Endothelial cell of umbilical vein (primary cell): ENCODE data around the gene PFDN1. TPM values are rescaled to one million over a fixed set of nuclear protein-coding genes. Genes with fewer than 3 reads are reported as not detected.

Experiments used
- BruUV-seq: library from RNA; stranded (reverse); fragments of 400-500 nt; replicated peaks from 2 replicates; lab custom pipeline; 2021; lab: Mats Ljungman, UMichigan
- CTCF ChIA-PET: fragments of 300-600, 350-600 bp; sonication (Branson Sonifier 250); formaldehyde crosslinking; loops from one replicate; lab custom pipeline; 2021; ENCODE audit warnings: antibody characterized with exemption, inconsistent platforms; lab: Charles Lee
- POLR2A ChIA-PET: fragments of 300-600, 350-600 bp; sonication (Branson Sonifier 250); formaldehyde crosslinking; loops from one replicate; lab custom pipeline; 2021; ENCODE audit warnings: antibody characterized with exemption, inconsistent platforms; lab: Charles Lee
- DNase-seq: peaks from one replicate; pipeline ENCODE4 v3.0.0-alpha.2; 2011; ENCODE audit warnings: low read depth, low spot score
- FAIRE-seq: peaks from 2 replicates; lab custom pipeline; 2011; peaks lifted over from hg19 to GRCh38; lab: Jason Lieb, UNC
- H2AFZ ChIP-seq: 2 replicates; pipeline ENCODE4 v1.6.0; 2012; ENCODE audit warnings: low read depth, low read length, control low read depth, inconsistent platforms
- H3K27ac ChIP-seq: 2 replicates; pipeline ENCODE4 v1.5.1; 2011; ENCODE audit warnings: low read depth, mild to moderate bottlenecking, control low read depth, low read length, moderate library complexity; ENCODE audit not compliant: insufficient read depth
- H3K27me3 ChIP-seq, 2 experiments: 2 replicates each; pipeline versions ENCODE4 v1.6.0 to v1.6.1; 2011; ENCODE audit warnings: low read length in 2 of 2, mixed read lengths in 1 of 2; ENCODE audit not compliant: control insufficient read depth in 2 of 2, insufficient read depth in 2 of 2
- H3K36me3 ChIP-seq, 2 experiments: 2 replicates in 1 of 2; 3 replicates in 1 of 2; pipeline ENCODE4 v1.5.1; 2011; ENCODE audit warnings: low read length in 2 of 2, mild to moderate bottlenecking in 1 of 2, moderate library complexity in 1 of 2; ENCODE audit not compliant: control insufficient read depth in 2 of 2, insufficient read depth in 2 of 2; ENCODE audit errors: extremely low read depth in 1 of 2
- H3K4me1 ChIP-seq: 3 replicates; pipeline ENCODE4 v1.5.1; 2011; ENCODE audit warnings: mild to moderate bottlenecking, low read length; ENCODE audit not compliant: control insufficient read depth, insufficient read depth; ENCODE audit errors: extremely low read depth
- H3K4me2 ChIP-seq: 2 replicates; pipeline ENCODE4 v1.6.1; 2011; ENCODE audit warnings: low read length, control low read depth, mixed read lengths; ENCODE audit not compliant: insufficient read depth
- H3K4me3 ChIP-seq, 3 experiments: fragments of 200-600 bp in 1 of 3; sonication (generic), shearing (Covaris generic) in 1 of 3; replicated peaks in 1 of 3; 2 replicates each; pipeline ENCODE4 v1.5.1; 2011 to 2016; ENCODE audit warnings: control low read depth in 3 of 3, low read length in 3 of 3, mild to moderate bottlenecking in 2 of 3, inconsistent platforms in 1 of 3, low read depth in 1 of 3, moderate library complexity in 1 of 3; ENCODE audit not compliant: insufficient read depth in 1 of 3
- H3K79me2 ChIP-seq: 2 replicates; pipeline ENCODE4 v1.6.0; 2012; ENCODE audit warnings: low read length, inconsistent platforms; ENCODE audit not compliant: control insufficient read depth, insufficient read depth
- H3K9ac ChIP-seq: replicated peaks from 2 replicates; pipeline ENCODE3; 2011; ENCODE audit warnings: low read length, control low read depth; ENCODE audit not compliant: insufficient read depth; ENCODE audit errors: extremely low read depth
- H3K9me1 ChIP-seq: replicated peaks from 3 replicates; pipeline ENCODE4 v1.6.0; 2011; ENCODE audit warnings: mild to moderate bottlenecking, low read length; ENCODE audit not compliant: control insufficient read depth, insufficient read depth; ENCODE audit errors: extremely low read depth
- H3K9me3 ChIP-seq: replicated peaks from 2 replicates; pipeline ENCODE4 v1.5.1; 2012; ENCODE audit warnings: low read length, inconsistent platforms; ENCODE audit not compliant: control insufficient read depth, insufficient read depth
- H4K20me1 ChIP-seq: replicated peaks from 2 replicates; pipeline ENCODE3; 2011; ENCODE audit warnings: mild to moderate bottlenecking, low read length; ENCODE audit not compliant: control insufficient read depth, insufficient read depth; ENCODE audit errors: extremely low read depth
- EZH2 ChIP-seq: IDR thresholded peaks from 2 replicates; pipeline ENCODE4 v1.6.1; 2012; ENCODE audit warnings: borderline replicate concordance, low read depth, mild to moderate bottlenecking, moderate library complexity, low read length, inconsistent platforms; ENCODE audit not compliant: severe bottlenecking
- FOS ChIP-seq: IDR thresholded peaks from 2 replicates; pipeline ENCODE4 v1.6.1; 2011; ENCODE audit warnings: mild to moderate bottlenecking, low read length, moderate library complexity, borderline replicate concordance; ENCODE audit not compliant: insufficient read depth
- GATA2 ChIP-seq: IDR thresholded peaks from 2 replicates; pipeline ENCODE4 v1.7.0; 2011; ENCODE audit warnings: low read depth, mild to moderate bottlenecking, moderate library complexity, mixed read lengths, low read length; ENCODE audit not compliant: insufficient read length, insufficient read depth
- JUN ChIP-seq: IDR thresholded peaks from 2 replicates; pipeline ENCODE4 v1.6.1; 2011; ENCODE audit warnings: borderline replicate concordance, low read depth; ENCODE audit not compliant: insufficient read length, insufficient read depth
- MYC ChIP-seq: IDR thresholded peaks from one replicate; pipeline ENCODE4 v1.6.1; 2011; ENCODE audit warnings: mild to moderate bottlenecking, low read depth, low read length
- POLR2A ChIP-seq: IDR thresholded peaks from 2 replicates; pipeline ENCODE4 v1.6.1; 2012; ENCODE audit warnings: low read depth, mild to moderate bottlenecking, control low read depth, low read length
- POLR2AphosphoS5 ChIP-seq: IDR thresholded peaks from 2 replicates; pipeline ENCODE4 v1.6.1; 2012; ENCODE audit warnings: low read depth, mild to moderate bottlenecking, control low read depth, low read length, moderate library complexity; ENCODE audit not compliant: insufficient read depth
- dilution Hi-C: fragments of 300-500 bp; cut with MboI; formaldehyde crosslinking; loops from one replicate; pipeline ENCODE4 v1.15.0; 2019; ENCODE audit warnings: low sequenced_read_pairs; ENCODE audit not compliant: extremely low pct_ligation_motif_present
- intact Hi-C: fragments of 100-400 bp; cut with micrococcal nuclease; formaldehyde crosslinking; loops from one replicate; pipeline ENCODE4 v1.10.0; 2022
- polyA plus RNA-seq, 4 experiments: library from polyadenylated mRNA; depleted of rRNA in 3 of 4; stranded (reverse) in 3 of 4; unstranded in 1 of 4; fragments of >200 nt; gene quantifications; 2 replicates each; pipeline versions ENCODE4 v1.2.1 to v1.2.3, GENCODE V29; 2011 to 2012; ENCODE audit warnings: missing spikeins in 1 of 4
- total RNA-seq: library from RNA; stranded (reverse); gene quantifications from 2 replicates; pipeline ENCODE4 v1.2.3, GENCODE V29; 2021
- TF ChIP-seq, protein P1 (sequence below), 2 donors: IDR thresholded peaks; 1 replicate in 1 of 2; 2 replicates in 1 of 2; pipeline ENCODE4 v1.5.1; 2011; ENCODE audit warnings: low read length in 2 of 2, mild to moderate bottlenecking in 2 of 2, moderate library complexity in 2 of 2, control low read depth in 1 of 2, inconsistent platforms in 1 of 2, low read depth in 1 of 2; ENCODE audit not compliant: insufficient read depth in 1 of 2; ENCODE audit errors: extremely low read depth in 1 of 2
- TF ChIP-seq, protein P2 (sequence below): IDR thresholded peaks from 2 replicates; pipeline ENCODE4 v1.6.1; 2011; ENCODE audit not compliant: insufficient read depth, insufficient read length

PFDN1 gene
- total and polyA plus RNA-seq, 2 donors (not counting 3 experiments of a cell fraction or from before 2014, with no cell fraction given): 107 to 158 TPM

DNA sequence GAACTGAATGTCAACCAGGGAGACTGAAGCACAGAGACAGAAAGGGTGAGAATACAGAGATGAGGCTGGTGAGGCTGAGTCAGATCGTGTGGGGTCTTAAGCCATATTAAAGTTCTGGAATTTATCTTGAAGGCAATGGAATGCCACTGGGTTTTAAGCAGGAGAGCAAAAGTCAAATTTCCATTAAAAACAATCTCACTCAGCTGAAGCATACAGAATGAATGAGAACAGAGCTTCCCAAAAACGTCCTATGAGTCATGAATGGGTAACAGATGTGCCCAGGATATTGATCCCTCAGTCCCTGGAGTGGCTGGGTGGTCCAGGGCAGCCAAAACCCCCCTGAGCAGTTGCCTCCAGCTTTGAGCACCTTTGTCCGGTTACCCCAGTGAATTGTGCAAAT is 44.9 kb downstream of the PFDN1 start:
- no peak overlapping the region for H3K9ac ChIP-seq
- no peaks in the 10 kb centered on the region for H3K9me1 ChIP-seq
- H3K27ac ChIP-seq: no peak overlapping the region
- H3K4me2 ChIP-seq: no peak overlapping the region
- H3K9me3 ChIP-seq: no peaks in the 10 kb centered on the region
- dilution Hi-C loops: no loop called here
- no TSS peak for BruUV-seq
- peaks cover 0 to 8% of the 10 kb centered on the region in 2 experiments for H3K36me3 ChIP-seq
- no peaks in the 10 kb centered on the region for H3K27me3 ChIP-seq
- no peaks in the 10 kb centered on the region for H4K20me1 ChIP-seq
- no peak overlapping the region for H3K4me3 ChIP-seq
- H3K79me2 ChIP-seq: peaks cover 53% of the 10 kb centered on the region
- FAIRE-seq: no peak
- intact Hi-C loops: no loop called here
- POLR2A ChIA-PET: interaction anchor here (0.6 kb wide), 1 partner anchor 10 kb away, joined by 3 read pairs; no protein-coding TSS in a partner anchor
- no peak for DNase-seq
- no peak overlapping the region for H2AFZ ChIP-seq
- no peak for TF ChIP-seq POLR2AphosphoS5
- TF ChIP-seq POLR2A: no peak
- no peak for TF ChIP-seq FOS
- TF ChIP-seq JUN: no peak
- TF ChIP-seq MYC: no peak
- TF ChIP-seq, protein P1, sequence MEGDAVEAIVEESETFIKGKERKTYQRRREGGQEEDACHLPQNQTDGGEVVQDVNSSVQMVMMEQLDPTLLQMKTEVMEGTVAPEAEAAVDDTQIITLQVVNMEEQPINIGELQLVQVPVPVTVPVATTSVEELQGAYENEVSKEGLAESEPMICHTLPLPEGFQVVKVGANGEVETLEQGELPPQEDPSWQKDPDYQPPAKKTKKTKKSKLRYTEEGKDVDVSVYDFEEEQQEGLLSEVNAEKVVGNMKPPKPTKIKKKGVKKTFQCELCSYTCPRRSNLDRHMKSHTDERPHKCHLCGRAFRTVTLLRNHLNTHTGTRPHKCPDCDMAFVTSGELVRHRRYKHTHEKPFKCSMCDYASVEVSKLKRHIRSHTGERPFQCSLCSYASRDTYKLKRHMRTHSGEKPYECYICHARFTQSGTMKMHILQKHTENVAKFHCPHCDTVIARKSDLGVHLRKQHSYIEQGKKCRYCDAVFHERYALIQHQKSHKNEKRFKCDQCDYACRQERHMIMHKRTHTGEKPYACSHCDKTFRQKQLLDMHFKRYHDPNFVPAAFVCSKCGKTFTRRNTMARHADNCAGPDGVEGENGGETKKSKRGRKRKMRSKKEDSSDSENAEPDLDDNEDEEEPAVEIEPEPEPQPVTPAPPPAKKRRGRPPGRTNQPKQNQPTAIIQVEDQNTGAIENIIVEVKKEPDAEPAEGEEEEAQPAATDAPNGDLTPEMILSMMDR (IDR thresholded peaks at IDR 0.05; ENCODE audit: extremely low read depth in 1 of 2, insufficient read depth in 1 of 2, low read depth in 1 of 2, low read length in 2 of 2): no peak
- TF ChIP-seq GATA2: no peak
- no peak for TF ChIP-seq EZH2
- TF ChIP-seq, protein P2, sequence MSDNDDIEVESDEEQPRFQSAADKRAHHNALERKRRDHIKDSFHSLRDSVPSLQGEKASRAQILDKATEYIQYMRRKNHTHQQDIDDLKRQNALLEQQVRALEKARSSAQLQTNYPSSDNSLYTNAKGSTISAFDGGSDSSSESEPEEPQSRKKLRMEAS: no peak
- CTCF ChIA-PET: interaction anchor here (0.6 to 6.1 kb wide), 6 partner anchors 12 to 94 kb away, joined by 3 to 64 read pairs (median 4); partner anchors contain the start of gene HBEGF
- peaks cover 44% of the 10 kb centered on the region for H3K4me1 ChIP-seq
